GM19395 (cell line): ENCODE data around the gene CYP4A11.
"Not testable (repeated sequence)": the region's sequence is repeated elsewhere in the genome, so short reads cannot be mapped to it uniquely, and the experiment has no call there.

Source experiments
- ATAC-seq: cut with Tn5 transposase; IDR thresholded peaks from one replicate; pipeline ENCODE4 v1.9.1; 2021; ENCODE audit warnings: mild to moderate bottlenecking, moderate library complexity; ENCODE audit not compliant: unreplicated experiment

CYP4A11 gene

GRCh38 chr1:46927249-46927835, 13.9 kb downstream of the CYP4A11 start:
- ATAC-seq: no peak

DNA sequence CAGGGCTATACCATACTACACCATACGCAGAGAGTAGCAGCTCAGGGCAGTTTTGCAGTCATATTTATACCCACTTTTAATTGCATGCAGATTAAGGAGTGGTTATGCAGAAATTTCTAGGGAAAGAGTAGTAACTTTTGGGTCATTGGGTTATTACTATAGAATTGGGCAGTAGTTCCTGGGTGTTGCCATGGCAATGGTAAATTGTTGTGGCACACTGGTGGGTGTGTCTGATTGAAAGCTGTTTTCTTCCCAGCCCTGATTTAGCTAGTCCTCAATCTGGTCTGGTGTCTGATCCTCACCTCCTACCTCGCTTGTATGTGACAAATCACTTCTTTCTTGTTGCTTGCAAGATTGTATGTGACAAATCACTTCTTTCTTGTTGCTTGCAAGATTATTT, 30.5 kb downstream of the CYP4A11 start:
- no peak for ATAC-seq

DNA sequence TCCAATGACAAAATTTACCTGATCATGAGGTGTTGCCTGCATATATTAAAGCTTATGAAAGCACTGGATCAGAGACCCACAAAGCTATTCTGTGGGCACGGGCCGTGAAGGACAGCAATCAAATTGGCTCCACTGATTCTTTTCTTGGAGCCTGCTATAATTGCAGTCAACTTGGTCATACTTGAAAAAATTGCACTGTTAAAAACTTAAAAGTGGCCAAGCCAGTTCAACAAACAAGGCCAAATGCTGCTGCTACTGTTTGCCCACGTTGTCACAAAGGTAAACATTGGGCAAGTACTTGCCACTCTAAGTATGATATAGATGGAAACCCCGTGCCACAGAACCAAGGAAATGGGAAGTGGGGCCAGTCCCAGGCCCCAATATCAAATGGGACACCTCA, 37.8 kb downstream of the CYP4A11 start:
- no peak for ATAC-seq

GRCh38 chr1:46900401-46900800, 40.9 kb downstream of the CYP4A11 start:
- ATAC-seq: no peak

DNA sequence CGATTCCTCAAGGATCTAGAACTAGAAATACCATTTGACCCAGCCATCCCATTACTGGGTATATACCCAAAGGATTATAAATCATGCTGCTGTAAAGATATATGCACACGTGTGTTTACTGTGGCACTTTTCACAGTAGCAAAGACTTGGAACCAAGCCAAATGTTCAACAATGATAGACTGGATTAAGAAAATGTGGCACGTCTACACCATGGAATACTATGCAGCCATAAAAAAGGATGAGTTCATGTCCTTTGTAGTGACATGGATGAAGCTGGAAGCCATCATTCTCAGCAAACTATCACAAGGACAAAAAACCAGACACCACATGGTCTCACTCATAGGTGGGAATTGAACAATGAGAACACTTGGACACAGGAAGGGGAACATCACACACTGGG, 59.6 kb downstream of the CYP4A11 start:
- not testable (repeated sequence) for ATAC-seq
